HG03439 (cell line): ENCODE data around the gene BMP8B.

Experiments used
- ATAC-seq: cut with Tn5 transposase; IDR thresholded peaks from one replicate; pipeline ENCODE4 v1.9.1; 2021; ENCODE audit warnings: mild to moderate bottlenecking, moderate library complexity; ENCODE audit not compliant: unreplicated experiment

Gene BMP8B

DNA sequence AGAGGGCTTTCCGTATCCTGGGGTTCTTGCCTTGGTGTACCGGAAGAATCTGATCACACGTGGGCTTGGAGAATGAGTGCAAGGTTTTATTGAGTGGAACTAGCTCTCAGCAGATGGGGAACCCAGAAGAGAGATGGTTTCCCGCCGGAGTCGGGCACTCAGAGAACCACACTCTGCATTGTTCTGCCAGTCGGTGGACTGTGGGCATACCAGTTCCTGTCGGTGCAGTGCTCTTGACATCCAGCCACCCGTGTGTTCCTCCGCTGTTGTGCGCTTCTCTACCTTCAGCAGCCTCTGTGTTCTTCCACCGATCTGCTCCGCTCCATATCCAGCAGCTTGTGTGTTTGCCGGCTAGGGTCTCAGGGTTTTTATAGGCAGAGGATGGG is 60.7 kb downstream of the BMP8B start:
- ATAC-seq: no peak

DNA sequence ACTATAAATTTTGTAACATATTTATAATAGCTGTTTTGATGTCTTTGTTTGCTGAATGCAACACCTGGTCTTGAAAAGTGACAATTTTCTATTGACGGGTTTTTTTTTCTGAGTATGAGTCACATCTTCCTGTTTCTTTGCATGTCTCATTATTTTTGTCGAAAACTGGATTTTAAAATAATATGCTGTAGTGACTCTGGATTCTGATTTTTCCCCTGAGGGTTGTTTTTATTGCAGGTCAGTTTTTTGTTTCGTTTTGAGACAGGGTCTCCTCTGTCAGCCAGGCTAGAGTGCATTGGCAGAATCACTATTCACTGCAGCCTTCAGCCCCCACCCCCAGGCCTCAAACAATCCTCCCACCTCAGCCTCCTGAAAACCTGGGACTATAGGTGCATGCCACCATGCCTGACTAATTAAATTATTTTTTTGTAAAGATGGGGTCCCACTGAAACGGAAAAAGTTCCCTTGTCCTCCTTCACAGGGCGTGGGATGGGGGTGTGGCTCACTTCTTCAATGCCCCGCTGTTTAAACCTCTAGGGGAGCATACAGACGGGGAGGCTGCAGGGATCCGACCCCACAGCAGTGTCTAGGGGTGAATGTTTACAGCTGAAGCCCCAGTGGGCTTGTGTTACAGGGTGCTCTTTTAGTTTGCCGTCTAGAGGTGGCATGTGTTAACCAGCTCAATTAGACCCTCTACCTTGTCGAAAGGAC is 61.3 kb downstream of the BMP8B start:
- no peak for ATAC-seq

DNA sequence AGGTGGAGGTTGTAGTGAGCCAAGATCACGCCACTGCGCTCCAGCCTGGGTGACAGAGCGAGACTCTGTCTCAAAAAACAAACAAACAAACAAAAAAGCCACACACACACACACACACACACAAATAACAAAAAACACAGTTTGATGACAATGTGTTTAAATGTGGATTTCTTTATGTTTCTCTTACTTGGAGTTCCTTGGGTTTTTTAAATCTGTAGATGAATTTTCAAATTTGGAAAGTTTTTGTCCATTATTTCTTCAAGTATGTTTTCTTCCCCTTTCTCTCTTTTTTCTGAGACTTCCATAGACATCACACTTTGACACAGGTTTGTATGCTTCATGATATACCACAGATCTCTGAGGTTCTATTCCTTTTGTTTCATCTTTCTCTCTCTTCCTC is 62.1 kb downstream of the BMP8B start:
- no peak for ATAC-seq

- no peak for ATAC-seq
These were observed 66.2 kb downstream of the BMP8B start for GRCh38 chr1:39722495-39722894.

GRCh38 chr1:39721664-39722063 is 67.0 kb downstream of the BMP8B start:
- no peak for ATAC-seq

DNA sequence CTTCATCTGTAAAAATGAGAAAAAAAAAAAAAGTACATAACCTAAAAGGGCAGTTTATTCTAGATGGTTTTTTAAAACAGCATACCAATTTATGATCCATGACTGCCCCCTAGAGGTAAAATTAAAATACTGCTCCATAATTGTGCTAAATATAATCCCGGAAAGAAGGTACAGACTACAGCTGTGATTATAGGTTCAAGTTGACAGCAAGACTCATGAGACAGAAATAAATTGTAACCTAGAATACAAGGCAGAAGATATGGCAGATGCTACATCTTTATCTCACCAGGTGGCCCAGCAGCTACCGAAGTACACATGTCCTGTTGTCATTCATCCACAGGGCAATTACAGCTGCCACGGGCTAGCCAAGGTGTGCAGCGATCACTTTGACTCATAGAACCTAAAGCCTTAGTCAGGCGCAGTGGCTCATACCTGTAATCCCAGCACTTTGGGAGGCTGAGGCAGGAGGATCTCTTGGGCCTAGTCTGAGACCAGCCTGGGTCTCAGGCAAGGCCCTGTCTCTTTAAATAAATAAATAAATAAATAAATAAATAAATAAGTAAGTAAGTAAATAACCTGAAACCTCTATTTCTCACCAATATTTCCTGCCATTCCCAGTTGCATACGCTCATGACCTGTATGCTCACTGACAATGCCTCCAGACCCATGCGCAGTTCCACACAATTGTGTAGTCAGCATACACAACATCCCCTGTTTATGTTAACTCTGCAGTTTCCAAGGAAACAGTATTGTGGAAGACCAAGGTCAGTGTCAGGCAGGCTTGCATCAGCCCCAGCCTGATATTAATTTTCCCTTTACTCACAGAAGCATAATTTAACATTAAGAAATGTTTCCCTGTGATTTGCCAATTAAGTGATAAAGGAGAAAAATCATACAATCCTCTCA is 68.3 kb downstream of the BMP8B start:
- no peak for ATAC-seq

- no peak for ATAC-seq
These were observed 70.9 kb downstream of the BMP8B start for GRCh38 chr1:39717809-39718208.

GRCh38 chr1:39713557-39713956 is 75.1 kb downstream of the BMP8B start:
- no peak for ATAC-seq

- no peak for ATAC-seq
These were observed 76.7 kb downstream of the BMP8B start for GRCh38 chr1:39711966-39712340.

DNA sequence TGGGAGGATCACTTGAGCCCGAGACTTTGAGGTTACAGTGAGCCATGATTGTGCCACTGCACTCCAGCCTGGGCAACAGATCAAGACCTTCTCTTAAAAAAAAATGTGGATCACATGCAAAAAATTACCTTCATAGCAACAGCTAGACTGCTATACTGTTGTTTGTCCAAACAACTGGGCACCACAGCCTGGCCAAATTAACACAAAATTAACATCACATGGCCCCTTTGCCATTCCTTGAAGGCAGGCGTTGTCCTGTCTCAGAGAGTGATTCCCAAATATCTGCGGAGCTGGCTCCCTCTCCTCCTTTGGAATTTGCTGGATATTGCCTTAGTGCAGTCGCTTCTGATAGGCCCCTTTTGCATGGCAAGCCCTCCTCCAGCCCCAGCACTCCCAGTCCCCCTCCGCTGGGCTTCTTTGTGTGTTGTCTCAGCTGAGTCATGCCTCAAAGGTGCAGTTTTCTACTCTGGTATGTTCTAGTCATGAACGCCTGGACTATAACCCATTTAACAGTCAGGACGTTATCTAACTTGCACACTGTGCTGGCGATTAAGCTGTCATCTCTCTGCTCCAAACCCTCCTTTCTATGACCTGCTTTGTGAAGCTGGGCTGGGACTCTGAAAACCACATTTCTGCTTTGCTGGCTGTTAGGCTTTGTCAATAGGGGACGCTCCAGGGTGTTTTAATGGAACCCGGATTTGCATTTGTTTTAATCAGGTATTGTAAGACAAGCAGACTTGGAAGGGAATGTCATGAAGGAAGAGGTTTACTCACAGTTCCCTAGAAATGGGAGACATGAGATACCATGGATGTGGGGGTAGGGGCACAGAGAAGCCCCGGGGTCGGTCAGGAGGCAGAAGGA is 77.3 kb downstream of the BMP8B start:
- ATAC-seq: no peak

DNA sequence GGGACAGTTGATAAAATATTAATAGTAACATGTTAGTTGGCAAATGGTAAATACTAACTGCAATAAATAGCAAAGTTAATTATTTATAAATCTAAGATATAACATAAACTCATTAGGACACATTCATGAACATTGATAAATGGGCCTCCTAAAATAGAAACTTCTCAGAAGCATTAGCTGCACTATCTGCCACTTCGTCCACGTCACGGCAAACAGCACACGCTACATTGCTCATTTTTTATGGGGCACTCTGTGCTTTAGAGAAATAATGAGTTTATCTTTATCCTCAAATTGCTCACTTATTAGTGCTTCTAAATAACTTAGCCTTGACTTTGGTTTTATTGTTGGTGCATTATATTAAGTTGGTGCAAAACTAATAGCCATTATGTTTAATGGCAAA is 81.2 kb downstream of the BMP8B start:
- ATAC-seq: no peak
